Glutamatergic neuron (in vitro differentiated cells): ENCODE measurements around the gene CDH15. TPM values are rescaled to one million over a fixed set of nuclear protein-coding genes. Genes with fewer than 3 reads are reported as not detected.

Experiments
- DNase-seq: peaks from one replicate; pipeline ENCODE4 v3.0.0; 2022
- H3K27ac Mint-ChIP-seq: one replicate; pipeline ENCODE4 v1.8.0; 2020; ENCODE audit warnings: mild to moderate bottlenecking, mixed read lengths, inconsistent platforms; ENCODE audit not compliant: unreplicated experiment
- H3K27me3 Mint-ChIP-seq: one replicate; pipeline ENCODE4 v1.8.0; 2020; ENCODE audit warnings: mild to moderate bottlenecking, moderate library complexity, mixed read lengths, inconsistent platforms; ENCODE audit not compliant: unreplicated experiment
- H3K36me3 Mint-ChIP-seq: one replicate; pipeline ENCODE4 v1.8.0; 2020; ENCODE audit warnings: mild to moderate bottlenecking, mixed read lengths, inconsistent platforms; ENCODE audit not compliant: unreplicated experiment
- H3K4me1 Mint-ChIP-seq: one replicate; pipeline ENCODE4 v1.8.0; 2020; ENCODE audit warnings: mild to moderate bottlenecking, low read depth, mixed read lengths, inconsistent platforms; ENCODE audit not compliant: unreplicated experiment
- H3K4me3 Mint-ChIP-seq: one replicate; pipeline ENCODE4 v1.8.0; 2020; ENCODE audit warnings: mild to moderate bottlenecking, mixed read lengths, inconsistent platforms; ENCODE audit not compliant: unreplicated experiment
- H3K9me3 Mint-ChIP-seq: one replicate; pipeline ENCODE4 v1.8.0; 2020; ENCODE audit warnings: mild to moderate bottlenecking, moderate library complexity, mixed read lengths, inconsistent platforms; ENCODE audit not compliant: unreplicated experiment
- total RNA-seq: library from RNA; stranded (reverse); fragmentation: NEBNext Ultra II Directional; extraction: Animal tissue kit (Norgen Biotek cat#: 25700); gene quantifications from one replicate; pipeline ENCODE4 v1.2.1, GENCODE V29; 2021; ENCODE audit not compliant: unreplicated experiment
- TF ChIP-seq, protein P1 (sequence below): fragments of 200-600 bp; sonication (generic); IDR thresholded peaks from one replicate; pipeline ENCODE4 v1.5.0; 2021; ENCODE audit not compliant: partially characterized antibody, unreplicated experiment

Gene CDH15
- total RNA-seq, 1 donor from 2014 or later, result 12.6 TPM

DNA sequence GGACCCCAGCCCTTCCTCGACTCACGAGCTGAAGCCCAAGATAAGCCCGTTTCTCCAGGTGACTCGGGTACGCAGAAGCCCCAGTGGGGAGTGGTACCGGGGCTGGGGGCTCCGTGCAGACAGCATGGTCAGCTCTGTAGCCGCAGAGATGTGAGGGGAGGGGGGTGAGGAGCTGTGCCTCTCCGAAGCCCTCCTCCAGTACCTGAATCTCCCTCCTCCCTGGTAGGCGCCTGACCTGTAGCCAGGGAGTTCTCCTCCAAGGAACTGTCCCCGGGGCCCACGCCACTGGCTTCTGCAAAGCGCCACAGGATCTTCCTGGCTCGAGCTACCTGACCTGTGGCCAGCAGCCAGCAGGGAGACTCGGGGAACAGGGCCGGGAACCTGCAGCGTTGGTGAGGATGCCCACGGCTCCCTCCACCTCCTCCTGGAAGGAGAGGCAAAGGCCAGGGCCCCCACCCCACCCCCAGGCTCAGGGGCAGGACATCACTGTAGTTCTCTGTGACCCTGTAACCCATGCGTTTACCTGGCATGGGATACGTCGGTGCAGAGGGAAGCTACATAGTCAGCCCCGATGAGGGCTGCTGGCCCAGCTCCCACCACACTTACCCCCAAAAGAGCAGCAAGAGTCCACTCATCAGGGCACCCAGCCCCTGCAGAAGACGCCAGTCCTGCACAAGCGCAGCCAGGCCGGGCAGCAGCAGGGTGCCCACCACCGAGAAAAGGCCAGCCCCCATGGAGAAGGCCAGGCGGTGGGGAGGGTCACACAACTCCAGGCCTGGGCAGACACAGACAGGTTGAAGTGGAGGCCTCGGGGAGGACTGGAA is 27.1 kb downstream of the CDH15 start:
- no peaks in the 10 kb centered on the region for H3K4me1 Mint-ChIP-seq
- H3K27me3 Mint-ChIP-seq, result peaks cover 20% of the 10 kb centered on the region
- H3K4me3 Mint-ChIP-seq, result no peak overlapping the region
- no peak for DNase-seq
- no peak overlapping the region for H3K27ac Mint-ChIP-seq
- TF ChIP-seq, protein P1, sequence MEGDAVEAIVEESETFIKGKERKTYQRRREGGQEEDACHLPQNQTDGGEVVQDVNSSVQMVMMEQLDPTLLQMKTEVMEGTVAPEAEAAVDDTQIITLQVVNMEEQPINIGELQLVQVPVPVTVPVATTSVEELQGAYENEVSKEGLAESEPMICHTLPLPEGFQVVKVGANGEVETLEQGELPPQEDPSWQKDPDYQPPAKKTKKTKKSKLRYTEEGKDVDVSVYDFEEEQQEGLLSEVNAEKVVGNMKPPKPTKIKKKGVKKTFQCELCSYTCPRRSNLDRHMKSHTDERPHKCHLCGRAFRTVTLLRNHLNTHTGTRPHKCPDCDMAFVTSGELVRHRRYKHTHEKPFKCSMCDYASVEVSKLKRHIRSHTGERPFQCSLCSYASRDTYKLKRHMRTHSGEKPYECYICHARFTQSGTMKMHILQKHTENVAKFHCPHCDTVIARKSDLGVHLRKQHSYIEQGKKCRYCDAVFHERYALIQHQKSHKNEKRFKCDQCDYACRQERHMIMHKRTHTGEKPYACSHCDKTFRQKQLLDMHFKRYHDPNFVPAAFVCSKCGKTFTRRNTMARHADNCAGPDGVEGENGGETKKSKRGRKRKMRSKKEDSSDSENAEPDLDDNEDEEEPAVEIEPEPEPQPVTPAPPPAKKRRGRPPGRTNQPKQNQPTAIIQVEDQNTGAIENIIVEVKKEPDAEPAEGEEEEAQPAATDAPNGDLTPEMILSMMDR, result no peak
- peaks cover 11% of the 10 kb centered on the region for H3K9me3 Mint-ChIP-seq
- peaks cover 11% of the 10 kb centered on the region for H3K36me3 Mint-ChIP-seq

DNA sequence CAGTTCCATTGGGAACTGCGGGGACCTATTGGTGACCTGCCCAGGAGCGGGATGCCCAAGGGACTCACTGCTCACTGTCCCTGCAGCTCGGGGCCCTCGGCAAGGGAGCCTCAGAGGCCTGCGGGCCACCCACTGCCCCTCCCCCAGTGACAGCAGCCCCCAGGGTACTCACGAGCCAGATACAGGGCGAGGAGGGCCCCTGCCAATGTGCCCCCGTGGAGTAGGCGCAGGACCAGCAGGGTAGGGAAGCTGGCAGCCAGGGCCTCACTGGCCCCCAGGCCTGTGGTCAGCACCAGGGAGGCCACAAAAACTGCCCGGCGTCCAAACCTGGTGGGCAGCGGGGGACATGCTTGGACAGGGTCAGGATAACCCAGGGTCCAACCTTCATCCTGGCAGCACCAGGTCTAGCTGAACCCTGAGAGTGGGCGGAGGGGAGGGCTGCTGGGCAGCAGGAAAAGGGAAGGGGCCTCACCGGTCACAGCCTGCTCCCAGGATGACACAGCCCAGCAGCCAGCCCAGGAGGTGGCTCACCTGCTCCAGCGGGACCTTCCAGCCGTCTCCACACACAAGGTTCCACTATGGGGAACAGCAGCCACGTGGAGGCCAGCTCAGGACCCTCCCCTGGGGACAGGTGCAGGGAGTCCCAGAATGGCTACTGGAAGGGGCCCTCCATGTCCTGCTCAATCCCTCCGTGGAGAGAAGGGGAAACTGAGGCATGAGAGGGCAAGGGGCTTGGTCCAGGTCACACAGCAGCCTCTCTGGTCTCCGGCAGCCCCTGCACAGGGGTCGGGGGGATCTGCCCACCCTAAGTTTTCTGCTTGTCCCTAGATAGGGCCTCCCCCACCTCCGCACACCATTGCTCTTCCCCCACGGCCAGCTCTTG is 27.9 kb downstream of the CDH15 start:
- Mint-ChIP-seq H3K4me1 (no peaks in the 10 kb centered on the region), H3K4me3 (no peak overlapping the region), H3K9me3 (peaks cover 11% of the 10 kb centered on the region), H3K27ac (no peak overlapping the region), H3K36me3 (peaks cover 12% of the 10 kb centered on the region), H3K27me3 (peaks cover 20% of the 10 kb centered on the region)
- no peak for DNase-seq
- TF ChIP-seq, protein P1, result no peak

DNA sequence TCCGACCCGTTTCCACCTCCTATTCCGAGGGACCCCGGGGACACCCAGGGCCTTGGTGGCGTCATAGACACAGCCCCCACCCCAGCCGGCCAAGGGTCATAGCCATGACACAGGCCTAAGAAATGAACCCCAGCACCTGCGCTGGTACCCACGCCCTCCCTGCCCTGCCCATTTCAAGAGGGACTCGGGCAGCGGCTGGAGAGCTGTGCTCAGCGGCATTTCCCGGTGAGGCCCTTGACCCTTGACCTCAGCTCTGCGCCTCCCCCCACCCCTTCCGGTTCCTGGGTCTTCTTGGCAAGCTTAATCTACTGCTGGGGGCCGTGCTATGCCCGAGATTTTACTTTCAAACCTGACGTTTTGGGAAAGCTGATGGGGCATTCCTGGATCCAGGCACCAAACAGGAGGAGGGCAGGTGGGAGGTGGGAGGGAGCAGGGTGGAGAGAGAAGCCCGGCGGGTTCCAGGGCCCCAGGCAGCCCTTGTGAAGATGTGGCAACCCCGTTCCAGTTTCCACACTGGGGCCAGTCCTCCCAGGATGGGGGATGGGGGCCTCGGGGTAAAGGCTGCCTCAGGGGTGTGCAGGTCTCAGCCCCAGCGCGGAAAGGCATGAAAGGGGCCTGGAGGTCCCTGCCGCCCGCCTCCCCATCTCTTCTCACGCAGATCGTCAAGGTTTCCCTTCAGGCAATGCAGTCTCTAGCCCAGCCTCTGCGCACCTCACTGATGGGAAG is 28.7 kb downstream of the CDH15 start, which contains the start of gene SLC22A31:
Gene SLC22A31 (minus strand): TSS at position 414 of the 726 bp plus-strand sequence. CDS start 36 bp downstream, at position 378.
- DNase-seq, result peak; percentile 34
- H3K4me3 Mint-ChIP-seq, result peak within 1 kb of the TSS; percentile 28
- no peaks in the 10 kb centered on the region for H3K4me1 Mint-ChIP-seq
- H3K9me3 Mint-ChIP-seq, result peaks cover 11% of the 10 kb centered on the region
- TF ChIP-seq, protein P1, result no peak
- H3K27me3 Mint-ChIP-seq, result peaks cover 20% of the 10 kb centered on the region
- H3K27ac Mint-ChIP-seq, result no peak within 1 kb of the TSS
- peaks cover 12% of the 10 kb centered on the region for H3K36me3 Mint-ChIP-seq

DNA sequence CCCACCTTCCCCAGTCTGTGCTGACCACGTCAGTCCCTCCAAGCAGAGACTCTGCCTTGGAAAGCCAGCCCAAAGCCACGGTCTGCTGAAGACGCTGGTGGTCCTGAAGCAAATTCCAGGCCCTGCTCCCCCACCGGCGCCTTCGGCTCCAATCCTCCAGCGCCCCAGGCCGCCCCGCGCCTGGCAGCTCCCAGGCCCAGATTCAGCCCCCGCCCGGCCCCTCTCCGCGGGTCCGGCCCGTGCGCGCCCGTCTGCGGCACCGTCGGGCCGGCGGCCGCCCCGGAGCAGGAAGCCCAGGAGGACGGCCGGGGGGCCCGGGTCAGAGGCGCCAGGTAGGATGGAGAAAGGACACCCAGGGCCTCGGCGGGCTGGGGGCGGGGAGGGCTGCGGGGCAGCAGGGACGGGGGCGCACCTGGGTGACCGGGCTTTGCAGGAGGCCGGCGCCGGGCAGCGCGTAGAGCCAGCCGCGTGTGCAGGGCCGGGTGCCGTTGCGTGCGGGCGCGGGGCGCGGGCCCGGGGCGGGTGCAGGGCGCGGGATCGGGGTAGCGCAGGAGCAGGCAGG is 29.4 kb downstream of the CDH15 start:
- DNase-seq, result peak; percentile 40
- Mint-ChIP-seq H3K36me3 (peaks cover 12% of the 10 kb centered on the region), H3K27me3 (peaks cover 20% of the 10 kb centered on the region), H3K4me3 (peak overlapping the region; percentile 28), H3K4me1 (no peaks in the 10 kb centered on the region), H3K9me3 (peaks cover 11% of the 10 kb centered on the region), H3K27ac (no peak overlapping the region)
- TF ChIP-seq, protein P1, result no peak
